ENCODE data around the gene SELENOK.

Gene SELENOK

DNA sequence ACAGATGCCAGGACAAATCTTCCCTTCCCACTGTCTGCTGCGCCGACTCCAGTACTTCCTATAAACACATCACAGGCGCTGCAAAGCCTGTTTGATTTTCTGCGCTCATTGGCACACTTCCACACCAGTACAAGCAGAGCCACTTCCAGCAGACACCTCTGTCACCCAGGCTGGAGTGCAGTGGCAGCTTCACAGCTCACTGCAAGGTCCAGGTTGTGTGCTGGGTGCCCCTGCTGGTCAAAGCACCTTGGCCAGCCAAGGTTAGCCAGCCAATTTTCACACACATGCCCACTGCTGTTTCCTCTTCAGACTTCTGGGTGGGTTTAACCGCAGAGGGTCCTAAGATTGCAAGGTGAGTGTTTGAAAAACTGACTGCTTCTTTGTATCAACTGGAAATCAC, 50.4 kb downstream of the SELENOK start:
- no peak for DNase-seq

DNA sequence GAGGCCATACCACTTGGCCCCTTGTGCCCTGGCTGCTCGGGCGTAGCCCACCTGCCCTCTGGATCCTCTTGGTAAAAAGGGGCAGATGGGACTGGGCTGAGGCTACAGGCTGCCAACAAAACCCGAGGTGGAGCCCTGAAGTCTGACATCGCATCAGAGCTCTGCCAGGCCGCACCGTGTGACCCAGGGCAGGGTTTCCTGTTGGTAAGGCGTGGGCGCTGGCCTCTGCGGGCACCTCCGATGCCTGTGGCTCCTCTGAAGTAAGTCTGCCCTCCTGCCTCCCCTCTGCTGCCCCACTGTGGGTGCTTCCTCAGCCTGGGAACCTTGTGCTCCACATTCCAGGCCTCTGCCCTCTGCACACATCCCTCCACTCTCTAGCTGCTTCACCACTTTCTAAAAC, 54.3 kb downstream of the SELENOK start:
- DNase-seq = no peak

DNA sequence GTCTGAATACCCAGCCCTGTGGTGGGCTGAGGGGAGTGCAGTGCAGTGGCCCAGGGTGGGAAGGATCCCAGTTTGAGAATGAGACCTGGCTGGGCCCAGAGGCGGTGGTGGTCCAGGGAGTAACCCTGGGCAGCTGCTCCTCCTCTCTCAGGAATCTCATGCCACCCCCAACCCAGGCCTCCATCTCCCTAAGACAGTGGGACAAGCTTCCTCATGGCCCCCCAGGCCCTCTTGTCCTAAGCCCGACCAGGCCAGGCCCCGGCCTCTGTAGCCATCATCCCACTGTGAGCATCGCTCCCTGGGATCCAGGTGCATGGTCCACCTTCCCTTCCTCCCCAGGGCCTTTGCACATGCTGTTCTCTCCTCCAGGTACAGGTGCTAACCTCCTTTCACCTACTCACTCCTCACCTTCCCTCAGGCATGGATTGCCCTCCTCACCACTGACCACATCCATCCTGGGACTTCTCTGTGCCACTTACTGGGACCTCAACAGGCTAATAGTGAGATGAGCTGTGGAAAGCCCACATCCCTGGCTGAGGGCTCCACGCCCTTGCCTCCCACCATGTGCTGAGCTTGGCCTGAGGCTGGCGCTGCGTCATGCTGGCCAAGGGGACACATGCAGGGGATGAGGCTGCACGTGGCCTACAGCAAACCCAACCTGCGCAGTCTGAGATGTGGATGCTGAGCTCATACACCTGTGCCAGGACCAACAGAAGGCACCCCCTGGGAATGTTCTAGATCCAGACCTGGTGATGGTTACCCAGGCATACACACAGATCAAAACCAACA, 55.4 kb downstream of the SELENOK start:
- no peak for DNase-seq

DNA sequence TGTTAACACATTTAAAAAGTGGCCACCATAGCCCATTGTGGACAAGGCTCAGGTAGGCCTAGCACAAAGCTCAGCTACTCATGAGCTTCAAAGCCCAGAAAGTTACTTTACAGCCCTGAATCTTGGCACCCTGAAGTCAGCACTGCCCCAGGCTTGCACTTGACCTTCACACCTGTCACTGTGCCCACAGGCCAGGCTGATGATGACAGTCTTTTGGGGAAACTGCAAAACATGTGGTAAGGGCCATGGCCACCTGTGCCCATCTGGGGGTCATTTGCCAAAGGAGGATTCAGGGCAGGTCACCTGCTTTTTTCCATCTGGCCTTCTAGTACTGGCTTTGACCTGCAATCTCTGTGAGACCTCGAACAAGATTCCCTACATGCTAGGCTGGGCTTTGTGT, 56.4 kb downstream of the SELENOK start:
- DNase-seq = no peak

DNA sequence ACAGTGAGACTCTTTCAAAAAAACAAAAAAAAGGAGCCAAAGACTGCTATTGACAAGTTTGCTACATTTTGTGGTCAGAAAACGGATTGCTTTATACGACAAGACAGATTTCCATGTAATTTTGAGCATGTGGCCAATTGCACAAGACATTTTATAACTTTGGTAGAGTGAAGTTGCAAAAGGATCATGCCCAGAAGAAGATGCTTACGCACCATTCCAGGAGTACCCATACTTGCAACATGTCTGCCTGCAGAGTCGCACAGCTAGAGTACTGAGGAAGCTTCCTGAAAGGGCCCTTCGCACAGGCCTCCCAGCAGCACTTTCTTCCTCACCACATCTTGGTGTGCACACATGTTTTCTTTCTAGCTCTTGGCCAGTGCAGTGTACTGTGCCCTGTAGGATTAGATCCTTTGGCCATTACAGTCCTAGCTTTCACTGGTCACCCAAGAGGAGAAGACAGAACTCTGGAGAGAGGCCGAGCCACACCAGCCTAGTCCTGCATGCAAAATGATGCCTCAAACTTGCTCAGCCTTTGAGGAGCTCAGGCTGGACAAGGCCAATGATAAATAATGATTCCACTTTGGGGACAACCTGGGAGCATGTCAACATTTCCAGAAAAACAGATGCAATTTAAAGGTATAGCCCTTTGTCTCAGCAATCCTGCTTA, 57.1 kb downstream of the SELENOK start:
- DNase-seq = no peak

Data from NCI-H1930 (cell line).